GM18526 (cell line): ENCODE measurements around the gene MUC5AC.

Source experiments
- POLR2A ChIP-seq: IDR thresholded peaks from 3 replicates; pipeline ENCODE4 v1.6.1; 2011; ENCODE audit not compliant: insufficient read length; ENCODE audit errors: extremely low read depth

MUC5AC gene

GRCh38 chr11:1194977-1195681 is 37.4 kb downstream of the MUC5AC start:
- no peak for TF ChIP-seq POLR2A

GRCh38 chr11:1195682-1196515 is 38.1 kb downstream of the MUC5AC start:
- no peak for TF ChIP-seq POLR2A

DNA sequence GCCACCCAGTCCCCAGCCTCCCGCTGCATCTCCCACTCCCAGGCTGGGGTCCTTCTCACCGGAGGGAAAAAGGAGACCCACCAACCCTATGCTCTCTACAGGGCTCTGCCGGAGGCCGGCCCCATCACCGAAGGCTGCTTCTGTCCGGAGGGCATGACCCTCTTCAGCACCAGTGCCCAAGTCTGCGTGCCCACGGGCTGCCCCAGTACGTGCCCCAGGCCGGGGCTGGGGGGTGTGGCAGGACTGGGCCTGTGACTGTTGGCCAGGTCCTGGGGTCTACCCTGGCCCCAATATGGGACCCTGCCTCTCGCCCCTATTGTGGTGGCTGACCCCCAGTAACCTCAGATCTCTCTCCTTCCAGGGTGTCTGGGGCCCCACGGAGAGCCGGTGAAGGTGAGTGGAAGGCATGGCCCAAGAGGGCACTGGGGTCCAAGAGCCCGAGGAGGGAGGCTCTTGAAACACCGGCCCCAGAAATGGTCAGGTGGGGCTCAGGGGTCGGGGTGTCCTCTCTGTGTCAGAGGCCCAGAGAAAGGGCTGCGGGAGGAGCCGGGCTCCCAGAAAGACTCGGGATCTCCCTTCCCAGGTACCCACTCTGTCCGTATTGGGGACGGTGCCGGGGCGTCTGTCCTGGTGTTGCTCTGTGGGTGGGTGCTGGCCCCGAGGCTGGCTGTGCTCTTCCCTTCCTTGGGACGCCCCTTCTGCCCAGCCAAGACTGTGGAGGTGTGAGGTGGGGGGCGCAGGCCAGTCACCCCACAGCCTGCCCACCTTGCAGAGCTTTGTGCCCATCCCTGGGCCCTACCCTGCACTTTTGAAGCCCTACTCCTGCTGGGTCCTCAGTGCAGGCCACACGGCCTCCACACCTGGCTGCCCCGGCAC is 39.0 kb downstream of the MUC5AC start:
- no peak for TF ChIP-seq POLR2A

GRCh38 chr11:1197431-1197885 is 39.7 kb downstream of the MUC5AC start:
- TF ChIP-seq POLR2A: no peak

- no peak for TF ChIP-seq POLR2A
Observed at GRCh38 chr11:1197886-1198560, 40.3 kb downstream of the MUC5AC start.

- TF ChIP-seq POLR2A: no peak
Observed at GRCh38 chr11:1198561-1199240, 40.9 kb downstream of the MUC5AC start.

GRCh38 chr11:1199241-1199750 is 41.5 kb downstream of the MUC5AC start:
- no peak for TF ChIP-seq POLR2A

- no peak for TF ChIP-seq POLR2A
Observed at GRCh38 chr11:1199751-1200610, 42.2 kb downstream of the MUC5AC start.

GRCh38 chr11:1200611-1201191 is 42.9 kb downstream of the MUC5AC start:
- no peak for TF ChIP-seq POLR2A

GRCh38 chr11:1201395-1202153 is 43.8 kb downstream of the MUC5AC start:
- no peak for TF ChIP-seq POLR2A

- TF ChIP-seq POLR2A: no peak
Observed at GRCh38 chr11:1202154-1202775, 44.5 kb downstream of the MUC5AC start.

DNA sequence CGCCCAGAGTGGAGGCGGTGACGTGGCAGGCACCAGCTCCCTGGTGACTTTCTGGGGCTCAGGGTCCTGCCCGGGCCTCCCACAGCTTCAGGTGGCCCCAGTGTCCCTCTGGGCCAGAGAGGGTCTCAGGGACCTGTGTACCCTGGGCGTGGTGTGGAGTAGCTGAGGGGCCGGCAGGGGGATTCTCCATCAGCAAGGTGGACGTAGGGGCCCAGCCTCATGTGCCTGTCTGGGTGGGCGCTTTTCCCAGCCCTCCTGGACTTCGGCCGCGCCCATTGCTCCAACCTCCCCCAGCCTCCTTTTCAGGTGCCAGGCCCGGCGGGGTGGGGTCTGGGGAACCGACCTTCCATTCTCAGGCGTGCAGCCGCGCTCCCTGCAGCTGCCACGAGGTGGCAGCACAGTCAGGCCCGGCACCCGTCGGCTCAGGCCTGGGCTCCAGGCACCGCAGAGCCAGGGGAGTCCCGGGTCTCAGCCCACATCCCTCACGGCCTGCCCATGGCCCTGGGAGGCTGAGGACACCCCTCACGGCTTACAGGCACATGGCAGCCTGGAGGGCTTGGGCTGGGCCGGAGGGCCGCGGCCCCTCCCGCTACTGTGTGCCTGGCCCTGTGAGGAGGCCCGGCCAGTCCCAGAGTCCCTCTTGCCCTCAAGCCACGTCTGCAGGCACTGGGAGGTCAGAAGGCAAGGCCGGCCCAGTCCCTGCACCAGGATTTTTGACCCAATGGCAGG is 45.2 kb downstream of the MUC5AC start:
- TF ChIP-seq POLR2A: no peak
